Right ventricle myocardium superior (tissue), 1 donor: ENCODE measurements around the gene PCK2. TPM values are rescaled to one million over a fixed set of nuclear protein-coding genes. Genes with fewer than 3 reads are reported as not detected.
"Not testable (repeated sequence)": the region's sequence is repeated elsewhere in the genome, so short reads cannot be mapped to it uniquely, and the experiment has no call there.

ENCODE experiments used
- ATAC-seq: fragments of 200-7000 bp; cut with Tn5 transposase; one replicate; pipeline ENCODE4 v1.9.1; 2020; ENCODE audit warnings: mild to moderate bottlenecking; ENCODE audit not compliant: poor library complexity
- DNase-seq: peaks from one replicate; pipeline ENCODE4 v3.0.0-alpha.2; 2020
- intact Hi-C: fragments of 100-400 bp; cut with DNase I; formaldehyde crosslinking; loops from one replicate; pipeline ENCODE4 v1.11.2; 2022
- long read RNA-seq: library from polyadenylated mRNA; unstranded; transcript quantifications from one replicate; pipeline ENCODE4 v2.0.0, GENCODE V29; 2021
- total RNA-seq: library from RNA; stranded (reverse); fragmentation: NEBNext Ultra II Directional; extraction: Animal tissue kit (Norgen Biotek cat#: 25700); gene quantifications from one replicate; pipeline ENCODE4 v1.2.1, GENCODE V29; 2021
- donor health status: DM: no; HTN: yes; CAD: no; lungs with severe emphysema.

The PCK2 gene
- 2.7 TPM for total RNA-seq
- long read RNA-seq, partial matches to known transcripts: 1 of 5 reads
- long read RNA-seq, other reads (novel, unspliced or antisense): 1 of 5 reads

- intact Hi-C loops: loop anchor here (5.0 kb wide), 1 partner anchor 37 kb away; no protein-coding TSS in a partner anchor
- DNase-seq (peak; percentile 95), ATAC-seq (peak; percentile 91)
These were observed at the start of gene PCK2 for GRCh38 chr14:24093901-24094840. PCK2 (plus strand) TSS chr14:24094311; CDS start chr14:24094406, 95 bp downstream.

- ATAC-seq, DNase-seq, intact Hi-C loops: not testable (repeated sequence)
These were observed 45.1 kb upstream of the PCK2 start for GRCh38 chr14:24049002-24049401.

- DNase-seq, intact Hi-C loops, ATAC-seq: not testable (repeated sequence)
These were observed 43.4 kb upstream of the PCK2 start for GRCh38 chr14:24050753-24051152.

GRCh38 chr14:24051176-24051788 is 42.8 kb upstream of the PCK2 start:
- peak; percentile 32 for ATAC-seq
- intact Hi-C loops: no loop called here
- DNase-seq: no peak

- ATAC-seq: peak; percentile 96
- intact Hi-C loops: no loop called here
- DNase-seq: peak; percentile 80
These were observed 42.1 kb upstream of the PCK2 start, which contains the start of gene CARMIL3 for GRCh38 chr14:24051789-24052655. CARMIL3 (plus strand) TSS chr14:24052009; CDS start chr14:24052154, 145 bp downstream.

GRCh38 chr14:24052656-24053547 is 41.2 kb upstream of the PCK2 start:
- ATAC-seq (no peak), DNase-seq (no peak)

GRCh38 chr14:24053548-24054323 is 40.4 kb upstream of the PCK2 start:
- intact Hi-C loops: no loop called here
- DNase-seq (no peak), ATAC-seq (no peak)

More at GRCh38 chr14:24052656-24053547, 41.2 kb upstream of the PCK2 start:
- intact Hi-C loops: no loop called here

GRCh38 chr14:24054324-24054641 is 39.8 kb upstream of the PCK2 start:
- no peak for ATAC-seq
- DNase-seq: no peak
- intact Hi-C loops: no loop called here

GRCh38 chr14:24054646-24055045 is 39.5 kb upstream of the PCK2 start:
- no peak for ATAC-seq
- intact Hi-C loops: loop anchor here (5.0 kb wide), 2 partner anchors 38 to 53 kb away; partner anchors contain the start of gene PCK2

GRCh38 chr14:24055971-24056799 is 37.9 kb upstream of the PCK2 start:
- intact Hi-C loops: loop anchor here (5.0 kb wide), 2 partner anchors 36 to 51 kb away; partner anchors contain the start of gene PCK2
- DNase-seq (no peak), ATAC-seq (no peak)

More at GRCh38 chr14:24054646-24055045, 39.5 kb upstream of the PCK2 start:
- DNase-seq: no peak

- intact Hi-C loops: loop anchor here (5.0 kb wide), 2 partner anchors 36 to 51 kb away; partner anchors contain the start of gene PCK2
- no peak for DNase-seq
- ATAC-seq: no peak
These were observed 37.3 kb upstream of the PCK2 start for GRCh38 chr14:24056800-24057184.

GRCh38 chr14:24057271-24057670 is 36.8 kb upstream of the PCK2 start:
- ATAC-seq: no peak
- intact Hi-C loops: loop anchor here (5.0 kb wide), 2 partner anchors 35 to 50 kb away; partner anchors contain the start of gene PCK2
- DNase-seq: no peak

GRCh38 chr14:24057867-24058259 is 36.2 kb upstream of the PCK2 start:
- intact Hi-C loops: loop anchor here (5.0 kb wide), 2 partner anchors 34 to 49 kb away; partner anchors contain the start of gene PCK2
- no peak for DNase-seq
- ATAC-seq: no peak

- ATAC-seq: peak; percentile 93
- peak; percentile 58 for DNase-seq
- intact Hi-C loops: loop anchor here (5.0 kb wide), 2 partner anchors 34 to 49 kb away; partner anchors contain the start of gene PCK2
These were observed 35.7 kb upstream of the PCK2 start for GRCh38 chr14:24058260-24058950.

- intact Hi-C loops: loop anchor here (5.0 kb wide), 2 partner anchors 33 to 48 kb away; partner anchors contain the start of gene PCK2
- no peak for ATAC-seq
These were observed 35.1 kb upstream of the PCK2 start for GRCh38 chr14:24058951-24059475.

More at GRCh38 chr14:24058951-24059475, 35.1 kb upstream of the PCK2 start:
- DNase-seq: peak; percentile 36
